HG02642 (cell line): ENCODE measurements around the gene CISD3.
A peak's percentile ranks its signal among the peaks of the same experiment; 100 is the strongest.
"Not testable (repeated sequence)": the region's sequence is repeated elsewhere in the genome, so short reads cannot be mapped to it uniquely, and the experiment has no call there.

Experiments used
- ATAC-seq: cut with Tn5 transposase; IDR thresholded peaks from one replicate; pipeline ENCODE4 v1.9.1; 2021; ENCODE audit warnings: mild to moderate bottlenecking; ENCODE audit not compliant: unreplicated experiment, poor library complexity

Gene CISD3

GRCh38 chr17:38725066-38725465 is 5.1 kb upstream of the CISD3 start:
- ATAC-seq: no peak

- ATAC-seq: not testable (repeated sequence)
Measured at GRCh38 chr17:38726145-38726544, 4.0 kb upstream of the CISD3 start.

DNA sequence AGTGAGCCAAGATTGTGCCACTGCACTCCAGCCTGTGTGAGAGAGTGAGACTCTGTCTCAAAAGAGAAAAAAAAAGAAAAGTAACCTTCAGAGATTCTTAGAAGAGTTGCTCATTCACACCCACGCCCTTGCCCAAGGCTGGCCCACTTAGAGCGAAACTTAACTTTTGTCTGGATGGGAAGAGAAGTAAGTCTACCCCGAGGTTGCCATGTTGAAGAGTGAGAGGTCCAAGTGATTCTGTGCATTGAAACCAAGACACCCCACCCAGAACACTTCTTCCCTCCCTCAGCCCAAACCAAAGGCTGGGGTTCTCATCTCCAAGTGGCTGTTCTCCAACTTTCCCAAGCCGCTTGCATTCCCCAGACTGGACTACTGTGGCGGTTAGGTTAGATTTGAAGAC is 2.4 kb upstream of the CISD3 start:
- ATAC-seq: no peak

DNA sequence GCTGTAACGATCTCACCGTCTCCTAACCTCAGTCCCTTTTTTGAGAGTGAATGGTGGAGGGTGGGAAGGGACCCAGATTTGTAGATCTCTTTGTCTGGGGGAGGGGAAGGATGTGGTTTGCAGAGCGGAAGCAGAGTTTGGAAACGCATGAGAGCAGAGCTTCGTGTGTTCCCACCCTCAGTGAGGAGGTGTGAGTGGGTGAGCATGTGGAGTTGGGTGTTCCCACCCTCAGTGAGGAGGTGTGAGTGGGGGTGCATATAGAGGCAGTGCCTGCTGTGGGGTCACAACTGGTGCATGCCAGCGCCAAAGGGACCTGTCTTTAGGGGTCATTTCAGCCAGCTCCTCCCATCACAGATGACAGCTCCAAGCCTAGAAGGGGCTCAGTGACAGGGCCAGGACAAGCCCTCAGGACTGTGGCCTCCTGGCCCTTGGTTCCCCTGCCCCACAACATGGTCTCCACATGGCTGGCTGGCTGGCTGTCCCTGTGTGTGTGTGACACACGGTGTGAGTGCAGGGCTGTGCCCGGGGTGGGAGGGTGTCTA is 1.8 kb upstream of the CISD3 start:
- no peak for ATAC-seq

DNA sequence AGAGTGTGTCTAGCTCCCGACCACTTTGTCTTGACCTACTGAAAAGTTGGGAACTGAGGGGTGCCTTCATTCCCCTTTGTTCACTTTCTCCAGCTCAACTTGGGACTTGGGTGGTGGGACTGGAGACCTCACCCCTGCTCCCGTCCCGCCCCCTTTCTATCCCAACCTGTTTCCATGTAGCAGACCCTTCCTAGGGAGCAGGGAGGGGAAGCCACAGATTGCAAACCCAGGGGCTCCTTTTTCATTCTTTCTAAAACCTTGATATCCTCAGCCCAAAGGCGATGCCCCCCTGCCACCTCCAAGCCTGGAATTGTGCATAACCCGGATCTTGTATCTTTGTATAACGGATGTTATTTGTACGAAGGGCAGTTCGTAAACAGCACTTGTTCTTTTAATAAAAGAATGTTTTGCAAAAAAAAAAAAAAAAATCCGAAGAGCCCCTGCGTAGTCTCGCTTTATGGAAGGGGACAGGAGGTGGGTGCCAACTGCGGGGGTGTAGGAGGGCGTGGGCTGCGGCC is 714 bp upstream of the CISD3 start:
- ATAC-seq: no peak

- peak; percentile 1 for ATAC-seq
Measured at GRCh38 chr17:38730526-38731379, 612 bp downstream of the CISD3 start.

DNA sequence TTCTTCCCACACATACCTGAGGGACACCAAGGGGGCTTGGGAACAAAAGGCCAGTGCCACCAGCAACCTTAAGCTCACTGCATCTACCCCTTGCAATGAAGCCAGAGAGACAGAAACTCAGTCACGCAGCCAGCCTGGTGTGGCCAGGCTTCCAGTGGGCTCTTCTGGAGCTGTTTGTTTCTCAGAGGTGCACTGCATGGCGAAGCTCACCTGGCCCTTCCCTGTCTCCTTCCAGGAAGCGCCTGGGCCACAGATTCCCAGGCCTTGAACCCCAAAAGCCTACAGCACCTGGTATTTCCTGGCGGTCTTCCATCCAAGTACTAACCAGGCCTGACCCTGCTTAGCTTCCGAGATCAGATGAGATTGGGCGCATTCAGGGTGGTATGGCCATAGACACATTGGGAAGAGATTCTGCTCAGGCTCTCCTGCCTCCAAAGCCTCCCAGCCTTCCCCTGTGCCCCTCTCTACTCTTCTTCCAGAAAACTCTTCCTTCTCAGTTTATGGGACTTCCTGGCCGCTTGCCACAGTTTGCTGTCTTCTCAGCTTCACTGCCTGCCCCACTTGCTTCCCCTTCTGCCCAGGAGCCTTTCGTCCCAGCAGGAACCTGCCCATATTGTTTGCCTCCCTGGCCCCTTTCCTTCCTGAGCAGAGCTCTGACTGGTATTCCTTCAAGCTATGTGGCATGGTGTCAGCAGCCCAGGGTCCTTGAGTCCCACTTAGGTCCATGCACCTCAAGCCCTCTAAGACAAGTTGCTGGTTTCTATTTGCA is 1.6 kb downstream of the CISD3 start:
- no peak for ATAC-seq

- no peak for ATAC-seq
Measured at GRCh38 chr17:38732376-38733281, 2.5 kb downstream of the CISD3 start.

- no peak for ATAC-seq
Measured at GRCh38 chr17:38733282-38733981, 3.3 kb downstream of the CISD3 start.

DNA sequence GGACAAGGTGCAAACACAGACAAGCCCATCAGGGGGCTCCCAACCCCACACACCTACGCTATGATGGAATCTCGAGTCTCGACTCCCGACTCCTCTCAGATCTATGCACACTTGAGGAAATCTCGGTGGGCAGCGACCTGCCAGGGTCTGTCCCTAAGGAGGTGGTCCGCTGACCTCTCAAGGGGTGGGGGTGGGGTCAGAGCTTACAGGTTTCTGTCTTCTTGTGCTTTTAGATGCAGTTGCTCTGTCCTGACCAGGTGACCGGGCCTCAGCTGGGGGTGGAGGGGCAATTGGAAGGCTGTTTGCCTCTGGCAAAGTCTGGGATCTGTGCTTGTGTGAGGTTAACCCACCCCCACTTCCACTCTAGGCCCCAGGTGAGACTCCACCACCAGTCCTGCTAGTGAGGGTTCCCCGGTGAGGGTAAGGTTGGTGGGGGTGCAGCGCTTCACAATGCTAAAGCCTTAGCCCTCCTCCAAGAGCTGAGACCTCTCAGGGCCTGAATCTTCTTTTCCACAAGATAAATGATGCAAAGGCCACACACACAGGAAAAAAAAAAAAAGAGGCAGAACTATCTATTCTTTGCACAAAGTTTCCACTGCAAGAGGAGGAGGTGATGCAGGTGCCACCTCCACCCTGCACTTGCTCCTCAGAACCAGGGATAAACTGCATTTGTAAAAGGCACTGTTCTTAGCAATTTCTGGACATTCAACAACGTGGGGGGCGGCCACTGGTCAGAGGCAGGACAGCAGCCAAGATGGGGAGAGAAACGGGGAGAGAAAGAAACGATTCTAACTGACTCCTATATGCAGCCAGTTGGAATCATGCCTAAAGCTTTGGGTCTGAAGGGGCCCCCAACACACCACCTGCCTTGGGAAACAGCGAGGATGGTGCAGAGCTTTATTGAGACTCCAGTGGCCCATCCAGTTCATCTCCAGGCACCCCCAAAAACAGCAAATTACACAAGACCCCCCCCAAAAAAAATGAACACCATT is 4.1 kb downstream of the CISD3 start:
- ATAC-seq: no peak

DNA sequence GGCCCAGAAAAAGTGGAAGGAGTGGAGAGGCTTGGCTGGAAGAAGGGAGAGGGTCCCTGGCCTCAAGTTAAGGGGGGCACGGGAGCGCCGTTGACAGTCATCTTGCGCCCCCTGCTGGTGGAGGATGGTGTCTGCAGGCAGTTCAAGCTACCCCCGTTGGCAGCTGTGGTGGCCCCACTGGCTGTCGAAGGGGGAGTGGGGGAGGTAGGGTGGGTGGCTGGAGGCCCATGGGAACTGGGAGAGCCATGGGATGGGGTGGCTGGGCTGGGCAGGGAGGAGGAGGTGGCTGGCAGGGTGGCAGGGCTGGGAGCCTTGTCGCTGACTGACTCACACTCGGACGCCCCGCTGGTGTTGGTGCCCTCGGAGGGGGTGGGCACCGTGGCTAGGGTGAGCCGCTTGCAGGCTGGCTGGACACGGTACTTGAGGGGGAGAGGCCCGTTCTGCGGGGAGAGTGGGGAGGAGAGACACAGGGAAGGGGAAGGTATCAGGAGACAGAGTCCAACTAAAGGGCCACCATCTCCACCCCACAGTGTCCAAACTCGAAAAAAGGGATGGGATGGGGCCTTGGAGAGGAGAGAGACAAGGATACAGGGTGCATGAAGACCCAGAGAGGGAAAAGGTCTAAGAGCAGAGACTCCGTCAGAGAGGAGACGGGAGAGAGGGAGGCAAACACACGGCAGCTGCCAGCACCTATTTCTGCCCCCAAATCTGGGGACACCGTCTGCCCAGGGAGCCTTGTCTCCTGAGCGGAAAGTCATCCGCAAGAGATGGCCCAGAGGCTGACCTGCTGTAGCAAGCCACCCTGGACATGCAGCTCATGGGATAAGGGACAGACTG is 5.2 kb downstream of the CISD3 start:
- no peak for ATAC-seq

GRCh38 chr17:38738007-38738662 is 8.0 kb downstream of the CISD3 start:
- no peak for ATAC-seq

DNA sequence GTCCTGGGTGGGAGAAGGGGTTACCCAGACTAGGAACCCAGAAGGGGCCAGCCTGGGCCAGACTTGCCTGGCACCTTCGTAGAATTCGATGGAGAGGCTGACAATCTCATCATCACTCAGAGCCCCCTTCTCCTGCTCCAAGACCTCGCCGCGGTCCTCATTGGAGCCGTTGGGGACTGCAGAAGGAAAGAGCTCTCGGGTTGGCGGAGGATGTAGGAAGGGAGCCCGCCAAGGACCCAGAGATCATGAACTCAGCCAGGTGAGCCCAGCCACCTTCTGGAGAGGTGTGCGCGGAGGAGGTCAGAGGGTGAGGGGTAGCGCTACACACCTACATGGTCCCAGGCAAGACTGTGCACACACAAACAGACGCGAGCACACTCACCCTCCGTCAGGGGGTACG is 8.5 kb downstream of the CISD3 start:
- ATAC-seq: no peak

DNA sequence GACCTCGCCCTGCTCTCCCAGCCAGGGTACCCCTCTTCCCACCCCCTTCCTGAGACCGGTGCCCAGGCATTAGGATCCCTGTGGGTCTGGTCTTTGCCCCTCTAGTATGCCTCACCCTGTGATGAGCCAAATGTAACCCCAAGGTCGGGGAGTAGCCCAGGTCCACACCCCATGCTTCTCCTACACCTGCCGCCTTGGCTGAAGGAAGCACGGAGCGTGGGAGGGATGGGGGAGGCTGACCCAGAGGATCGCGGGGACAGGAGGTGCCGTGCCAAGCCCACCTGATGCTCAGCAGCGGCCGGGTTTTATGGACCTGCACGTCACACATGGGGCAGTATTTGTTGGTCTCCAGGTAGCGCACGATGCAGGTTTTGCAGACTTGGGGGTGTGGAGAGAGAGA is 9.2 kb downstream of the CISD3 start:
- ATAC-seq: no peak

DNA sequence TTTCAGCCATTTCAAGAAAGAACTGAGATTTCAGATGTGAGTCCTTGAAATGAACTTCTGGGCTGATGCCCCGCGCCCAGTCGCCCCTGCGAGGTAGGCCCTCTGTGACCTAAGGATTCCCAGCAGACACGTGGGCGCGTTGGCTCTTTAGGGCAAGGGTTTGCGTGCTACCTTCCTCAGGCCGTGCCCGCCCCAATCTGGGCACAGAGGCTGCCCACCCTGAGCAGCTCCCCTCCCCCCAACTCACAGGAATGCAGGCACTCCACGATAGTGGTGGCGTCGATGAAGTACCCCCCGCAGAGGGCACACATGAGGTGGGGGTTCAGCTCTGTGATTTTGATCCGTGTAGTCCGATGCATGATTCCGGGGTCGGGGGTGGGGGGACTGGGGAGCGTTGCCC is 9.9 kb downstream of the CISD3 start:
- ATAC-seq: no peak

DNA sequence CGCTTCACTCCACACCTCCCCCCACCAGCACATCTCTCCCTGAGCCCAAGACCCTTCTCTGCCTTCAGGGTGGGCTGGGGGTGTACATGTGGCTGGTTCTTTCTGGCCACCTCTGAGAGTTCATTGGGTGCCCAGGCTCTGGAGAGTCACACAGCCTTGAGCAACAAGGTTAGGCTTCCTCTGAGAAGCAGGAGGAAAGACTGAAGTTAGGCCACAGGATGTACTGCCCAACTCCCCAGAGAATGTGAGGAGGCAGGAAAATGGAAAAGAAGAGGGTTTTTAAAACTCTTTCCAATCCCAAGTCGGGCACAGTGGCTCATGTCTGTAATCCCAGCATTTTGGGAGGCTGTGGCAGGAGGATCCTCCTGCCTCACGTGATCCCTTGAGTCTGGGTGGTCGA is 10.7 kb downstream of the CISD3 start:
- ATAC-seq: no peak

- ATAC-seq: no peak
Measured at GRCh38 chr17:38741461-38741860, 11.3 kb downstream of the CISD3 start.
